Activated effector memory CD4-positive, alpha-beta T cell treated with anti-CD3 and anti-CD28 coated beads, Interleukin-2, amount 50 U/mL, for 16 hours (primary cell): ENCODE results near the gene SEC11A.
"Not testable (repeated sequence)": the region's sequence is repeated elsewhere in the genome, so short reads cannot be mapped to it uniquely, and the experiment has no call there.

ENCODE experiments used
- DNase-seq: peaks from one replicate; pipeline ENCODE4 v3.0.0-alpha.2; 2020

SEC11A gene

GRCh38 chr15:84669726-84670125 is 46.2 kb downstream of the SEC11A start:
- DNase-seq, result peak; percentile 74

GRCh38 chr15:84668221-84668982 is 47.5 kb downstream of the SEC11A start:
- no peak for DNase-seq

GRCh38 chr15:84666373-84666772 is 49.6 kb downstream of the SEC11A start:
- DNase-seq, result no peak

GRCh38 chr15:84661001-84661400 is 54.9 kb downstream of the SEC11A start:
- DNase-seq, result no peak

GRCh38 chr15:84659904-84660781 is 55.8 kb downstream of the SEC11A start:
- DNase-seq, result no peak

GRCh38 chr15:84658788-84659411 is 57.0 kb downstream of the SEC11A start:
- DNase-seq, result no peak

- peak; percentile 94 for DNase-seq
Measured at GRCh38 chr15:84658080-84658787, 57.7 kb downstream of the SEC11A start, which contains the start of gene NMB. Gene NMB (minus strand): TSS chr15:84658199. CDS start chr15:84658152, 47 bp downstream.

- no peak for DNase-seq
Measured at GRCh38 chr15:84657748-84658079, 58.2 kb downstream of the SEC11A start.

- DNase-seq, result no peak
Measured at GRCh38 chr15:84656972-84657371, 59.0 kb downstream of the SEC11A start.

- DNase-seq, result peak; percentile 92
Measured at GRCh38 chr15:84654689-84655453, 61.1 kb downstream of the SEC11A start.

GRCh38 chr15:84653910-84654688 is 61.8 kb downstream of the SEC11A start, which contains the start of gene WDR73:
Gene WDR73 (minus strand): TSS chr15:84654283. CDS start chr15:84654274, 9 bp downstream.
- peak; percentile 99 for DNase-seq

- DNase-seq, result no peak
Measured at GRCh38 chr15:84653584-84653909, 62.4 kb downstream of the SEC11A start.

GRCh38 chr15:84649706-84650105 is 66.2 kb downstream of the SEC11A start:
- DNase-seq, result peak; percentile 25

GRCh38 chr15:84648539-84648938 is 67.4 kb downstream of the SEC11A start:
- DNase-seq, result peak; percentile 39

GRCh38 chr15:84647726-84648125 is 68.2 kb downstream of the SEC11A start:
- peak; percentile 9 for DNase-seq

GRCh38 chr15:84645997-84646396 is 69.9 kb downstream of the SEC11A start:
- peak; percentile 44 for DNase-seq

GRCh38 chr15:84645496-84645895 is 70.4 kb downstream of the SEC11A start:
- peak; percentile 61 for DNase-seq

GRCh38 chr15:84643838-84644237 is 72.1 kb downstream of the SEC11A start:
- DNase-seq, result peak; percentile 30

- DNase-seq, result not testable (repeated sequence)
Measured at GRCh38 chr15:84642640-84643039, 73.3 kb downstream of the SEC11A start.

- DNase-seq, result peak; percentile 53
Measured at GRCh38 chr15:84641871-84642270, 74.1 kb downstream of the SEC11A start.

GRCh38 chr15:84638103-84638502 is 77.8 kb downstream of the SEC11A start:
- DNase-seq, result no peak
